GM10248 (cell line): ENCODE measurements around the gene RBM47.

Source experiments
- CTCF ChIA-PET: fragments of 300-600 bp; sonication (Branson Sonifier 250); formaldehyde crosslinking; extraction: SDS; loops from one replicate; lab custom pipeline; 2021; ENCODE audit warnings: antibody characterized with exemption; lab: Yijun Ruan, JAX
- POLR2A ChIA-PET: fragments of 350-650 bp; sonication (Branson Sonifier 250); formaldehyde crosslinking; extraction: SDS; loops from one replicate; lab custom pipeline; 2020; ENCODE audit warnings: antibody characterized with exemption; lab: Yijun Ruan, JAX
- DNase-seq: peaks from one replicate; pipeline ENCODE4 v3.0.0; 2012; ENCODE audit errors: extremely low spot score
- TF ChIP-seq, protein P1 (sequence below): IDR thresholded peaks from 2 replicates; pipeline ENCODE4 v1.5.1; 2012; ENCODE audit warnings: mild to moderate bottlenecking, low read depth; ENCODE audit errors: extremely low read depth, missing control alignments, control extremely low read depth

Gene RBM47

DNA sequence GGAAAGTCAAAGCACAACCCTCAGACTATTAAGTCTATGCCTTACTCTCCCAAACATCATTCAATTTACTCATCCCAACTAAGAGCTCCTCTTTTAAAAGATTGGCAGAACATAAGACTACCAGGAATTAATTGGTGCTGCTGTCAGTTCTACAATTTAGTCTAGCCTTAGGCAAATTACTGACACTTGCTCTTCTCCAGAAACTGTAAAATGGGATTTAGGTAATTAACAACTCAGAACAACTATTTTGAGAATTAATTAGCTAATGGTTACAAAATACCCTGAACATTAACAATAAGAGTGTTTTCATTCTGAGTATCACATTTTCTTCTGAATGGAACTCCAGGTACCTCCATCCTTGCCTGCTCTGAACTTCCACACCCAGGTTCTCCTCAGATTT is 36.2 kb upstream of the RBM47 start:
- CTCF ChIA-PET, result interaction anchor here (0.8 to 1.7 kb wide), 3 partner anchors 10 to 53 kb away, joined by 3 to 4 read pairs (median 4); no protein-coding TSS in a partner anchor
- POLR2A ChIA-PET, result interaction anchor here (0.6 kb wide), 1 partner anchor 215 kb away, joined by 4 read pairs; no protein-coding TSS in a partner anchor

DNA sequence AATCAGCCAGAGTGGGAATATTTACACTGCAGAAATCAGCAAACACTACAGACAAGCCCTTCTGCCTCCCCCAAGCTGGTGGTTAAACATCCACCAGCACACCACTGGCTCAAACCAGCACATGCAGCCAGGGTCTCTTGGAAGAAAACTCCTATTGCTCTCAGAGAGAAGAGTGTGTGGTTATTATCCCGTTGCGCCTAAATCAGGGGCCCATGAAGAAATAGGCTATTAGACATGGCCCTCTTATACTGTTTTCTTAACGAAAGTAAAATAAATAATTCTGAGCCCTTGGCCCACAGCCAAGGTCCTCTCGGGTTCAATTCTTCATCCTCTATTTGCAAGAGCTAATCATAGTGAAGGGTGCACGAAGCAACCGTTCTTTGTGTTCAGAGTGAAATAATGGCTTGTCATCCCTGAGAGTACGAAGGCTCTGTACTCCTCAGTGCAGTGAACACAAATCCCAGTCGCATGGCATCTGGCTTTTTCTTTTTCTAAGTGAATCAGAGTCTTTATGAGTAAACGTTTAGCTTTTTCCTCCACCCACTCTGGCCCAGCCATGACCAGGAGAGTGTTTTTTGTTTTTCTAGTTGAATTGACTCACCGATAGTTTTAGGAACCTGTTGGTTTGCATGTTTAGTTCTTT is 33.4 kb upstream of the RBM47 start:
- ChIA-PET CTCF (interaction anchor here (0.9 to 3.2 kb wide), 5 partner anchors 9 to 56 kb away, joined by 3 to 19 read pairs (median 4); no protein-coding TSS in a partner anchor), POLR2A (interaction anchor here (0.9 kb wide), 1 partner anchor 10 kb away, joined by 3 read pairs; no protein-coding TSS in a partner anchor)
- DNase-seq, result peak; percentile 40
- TF ChIP-seq, protein P1, sequence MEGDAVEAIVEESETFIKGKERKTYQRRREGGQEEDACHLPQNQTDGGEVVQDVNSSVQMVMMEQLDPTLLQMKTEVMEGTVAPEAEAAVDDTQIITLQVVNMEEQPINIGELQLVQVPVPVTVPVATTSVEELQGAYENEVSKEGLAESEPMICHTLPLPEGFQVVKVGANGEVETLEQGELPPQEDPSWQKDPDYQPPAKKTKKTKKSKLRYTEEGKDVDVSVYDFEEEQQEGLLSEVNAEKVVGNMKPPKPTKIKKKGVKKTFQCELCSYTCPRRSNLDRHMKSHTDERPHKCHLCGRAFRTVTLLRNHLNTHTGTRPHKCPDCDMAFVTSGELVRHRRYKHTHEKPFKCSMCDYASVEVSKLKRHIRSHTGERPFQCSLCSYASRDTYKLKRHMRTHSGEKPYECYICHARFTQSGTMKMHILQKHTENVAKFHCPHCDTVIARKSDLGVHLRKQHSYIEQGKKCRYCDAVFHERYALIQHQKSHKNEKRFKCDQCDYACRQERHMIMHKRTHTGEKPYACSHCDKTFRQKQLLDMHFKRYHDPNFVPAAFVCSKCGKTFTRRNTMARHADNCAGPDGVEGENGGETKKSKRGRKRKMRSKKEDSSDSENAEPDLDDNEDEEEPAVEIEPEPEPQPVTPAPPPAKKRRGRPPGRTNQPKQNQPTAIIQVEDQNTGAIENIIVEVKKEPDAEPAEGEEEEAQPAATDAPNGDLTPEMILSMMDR, result no peak

More for the DNA sequence above, 36.2 kb upstream of the RBM47 start:
- TF ChIP-seq, protein P1, result no peak
- no peak for DNase-seq

DNA sequence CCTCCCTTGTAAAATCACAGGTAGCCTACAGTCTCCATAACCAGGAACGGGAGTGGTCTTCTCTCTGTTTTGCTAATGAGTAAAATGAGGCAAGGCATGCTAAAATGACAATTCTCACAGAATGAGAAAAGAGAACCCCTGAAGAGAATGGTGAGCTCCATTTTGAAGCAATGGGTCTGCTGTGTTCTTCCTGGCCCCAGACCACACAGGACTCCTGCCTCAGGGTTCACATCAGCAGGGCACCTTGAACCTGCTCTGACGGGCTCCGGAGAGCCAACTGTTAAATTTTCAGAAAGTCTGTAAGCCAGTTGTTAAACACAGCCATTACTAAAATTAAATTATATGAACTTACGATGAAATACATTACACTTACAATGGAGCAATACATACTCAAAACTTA is 32.1 kb upstream of the RBM47 start:
- no peak for DNase-seq
- ChIA-PET CTCF (interaction anchor here (3.2 kb wide), 1 partner anchor 13 kb away, joined by 19 read pairs; no protein-coding TSS in a partner anchor), POLR2A (no interaction called here)
- TF ChIP-seq, protein P1, result no peak

DNA sequence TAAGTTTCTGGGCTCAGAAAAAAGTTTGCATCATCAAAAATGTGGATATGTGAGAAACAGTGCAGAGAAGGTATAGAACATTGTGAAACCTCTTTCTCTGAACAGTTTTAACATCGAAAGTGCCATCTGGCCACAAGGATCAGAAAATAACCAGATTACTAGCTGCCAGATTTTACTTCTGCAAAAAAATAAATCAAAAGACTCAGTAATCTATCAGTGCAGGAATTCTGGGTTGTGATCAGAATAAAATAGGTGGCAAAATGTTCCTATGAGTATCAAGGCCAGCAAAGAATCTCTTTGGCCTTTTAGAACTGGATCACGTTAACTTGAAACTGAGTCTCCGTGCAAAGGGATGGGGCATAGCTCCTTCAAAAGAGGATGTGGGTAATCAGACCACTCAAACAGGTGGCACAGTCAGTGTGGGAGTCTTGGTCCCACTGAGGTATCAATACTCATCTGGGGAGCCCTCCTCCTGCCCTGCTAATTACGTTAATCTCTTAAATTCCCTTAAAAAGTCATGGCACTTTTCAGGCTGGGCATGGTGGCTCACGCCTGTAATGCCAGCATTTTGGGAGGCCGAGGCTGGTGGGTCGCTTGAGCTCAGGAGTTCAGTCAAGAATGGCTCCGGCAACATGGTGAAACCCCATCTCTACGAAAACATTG is 26.7 kb upstream of the RBM47 start:
- CTCF ChIA-PET, result interaction anchor here (1.0 to 2.0 kb wide), 5 partner anchors 16 to 339 kb away, joined by 3 to 5 read pairs (median 3); no protein-coding TSS in a partner anchor
- POLR2A ChIA-PET, result no interaction called here
- TF ChIP-seq, protein P1, result no peak
- no peak for DNase-seq

DNA sequence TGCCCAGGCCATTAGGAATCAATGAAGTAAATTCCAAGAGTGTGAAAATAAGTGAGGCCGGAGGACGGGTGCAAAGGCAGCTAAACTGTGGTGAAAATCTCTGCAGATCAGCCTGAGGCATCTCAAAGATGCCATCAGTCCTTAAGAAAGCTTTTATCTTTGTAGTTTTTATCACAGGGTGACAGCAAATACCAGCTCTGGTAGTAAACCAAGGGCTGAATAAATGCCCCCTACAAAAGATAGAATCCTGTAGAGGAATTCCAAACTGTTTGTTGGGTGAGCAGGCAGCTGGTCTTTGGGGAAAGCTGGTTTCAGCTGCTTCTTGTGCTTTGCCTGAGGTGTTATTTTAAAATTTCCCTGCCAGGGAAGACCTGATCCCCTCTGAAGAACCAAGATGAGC is 21.6 kb upstream of the RBM47 start:
- no peak for DNase-seq
- CTCF ChIA-PET, result interaction anchor here (0.8 to 1.4 kb wide), 3 partner anchors 13 to 68 kb away, joined by 3 read pairs; no protein-coding TSS in a partner anchor
- TF ChIP-seq, protein P1, result no peak

DNA sequence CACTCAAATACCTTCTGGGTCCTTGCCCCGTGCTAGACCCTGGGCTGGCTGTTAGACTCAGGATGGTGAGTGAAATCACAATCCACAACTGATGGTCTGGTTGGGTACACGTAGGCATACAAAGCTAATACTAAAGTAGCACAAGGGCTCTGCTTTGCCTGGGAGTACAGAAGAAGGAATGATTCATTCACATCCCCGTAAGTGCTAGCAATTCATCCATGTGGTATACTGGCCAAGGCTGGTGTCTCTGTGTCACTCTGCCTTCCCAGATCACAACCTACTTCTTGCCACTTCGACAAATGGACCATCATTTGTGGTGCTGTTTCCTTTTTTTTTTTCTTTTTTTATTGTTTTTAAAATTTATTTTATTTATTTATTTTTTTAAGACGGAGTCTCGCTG is 19.7 kb upstream of the RBM47 start:
- ChIA-PET CTCF (interaction anchor here (0.9 to 4.5 kb wide), 5 partner anchors 11 to 20 kb away, joined by 3 to 19 read pairs (median 4); partner anchors contain the start of gene RBM47), POLR2A (no interaction called here)
- TF ChIP-seq, protein P1, result no peak
- no peak for DNase-seq

More for the DNA sequence above, 21.6 kb upstream of the RBM47 start:
- POLR2A ChIA-PET, result no interaction called here
